Measurements from ENCODE around the gene OARD1.

Gene OARD1

GRCh38 chr6:41063884-41064285 lies 8.3 kb downstream of the OARD1 start:
- TF ChIP-seq, protein P1, sequence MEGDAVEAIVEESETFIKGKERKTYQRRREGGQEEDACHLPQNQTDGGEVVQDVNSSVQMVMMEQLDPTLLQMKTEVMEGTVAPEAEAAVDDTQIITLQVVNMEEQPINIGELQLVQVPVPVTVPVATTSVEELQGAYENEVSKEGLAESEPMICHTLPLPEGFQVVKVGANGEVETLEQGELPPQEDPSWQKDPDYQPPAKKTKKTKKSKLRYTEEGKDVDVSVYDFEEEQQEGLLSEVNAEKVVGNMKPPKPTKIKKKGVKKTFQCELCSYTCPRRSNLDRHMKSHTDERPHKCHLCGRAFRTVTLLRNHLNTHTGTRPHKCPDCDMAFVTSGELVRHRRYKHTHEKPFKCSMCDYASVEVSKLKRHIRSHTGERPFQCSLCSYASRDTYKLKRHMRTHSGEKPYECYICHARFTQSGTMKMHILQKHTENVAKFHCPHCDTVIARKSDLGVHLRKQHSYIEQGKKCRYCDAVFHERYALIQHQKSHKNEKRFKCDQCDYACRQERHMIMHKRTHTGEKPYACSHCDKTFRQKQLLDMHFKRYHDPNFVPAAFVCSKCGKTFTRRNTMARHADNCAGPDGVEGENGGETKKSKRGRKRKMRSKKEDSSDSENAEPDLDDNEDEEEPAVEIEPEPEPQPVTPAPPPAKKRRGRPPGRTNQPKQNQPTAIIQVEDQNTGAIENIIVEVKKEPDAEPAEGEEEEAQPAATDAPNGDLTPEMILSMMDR (IDR thresholded peaks at IDR 0.05; ENCODE audit: low read depth, low read length) = no peak
- no peak for DNase-seq (ENCODE audit: extremely low read depth, low read depth)

GRCh38 chr6:41062056-41062455 lies 10.1 kb downstream of the OARD1 start:
- TF ChIP-seq, protein P1 (IDR thresholded peaks at IDR 0.05; ENCODE audit: low read depth, low read length) = no peak
- DNase-seq (ENCODE audit: extremely low read depth, low read depth) = no peak

DNA sequence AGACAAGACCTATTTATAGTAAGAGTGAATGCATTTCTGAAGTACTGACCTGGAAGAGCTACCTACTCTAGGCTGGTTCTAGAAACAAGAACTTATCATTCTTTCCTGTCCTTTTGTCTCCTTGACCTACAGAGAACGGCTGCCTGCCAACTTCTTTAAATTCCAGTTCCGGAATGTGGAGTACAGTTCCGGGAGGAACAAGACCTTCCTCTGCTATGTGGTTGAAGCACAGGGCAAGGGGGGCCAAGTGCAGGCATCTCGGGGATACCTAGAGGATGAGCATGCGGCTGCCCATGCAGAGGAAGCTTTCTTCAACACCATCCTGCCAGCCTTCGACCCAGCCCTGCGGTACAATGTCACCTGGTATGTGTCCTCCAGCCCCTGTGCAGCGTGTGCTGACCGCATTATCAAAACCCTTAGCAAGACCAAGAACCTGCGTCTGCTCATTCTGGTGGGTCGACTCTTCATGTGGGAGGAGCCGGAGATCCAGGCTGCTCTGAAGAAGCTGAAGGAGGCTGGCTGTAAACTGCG lies 10.9 kb downstream of the OARD1 start:
- TF ChIP-seq, protein P1 (IDR thresholded peaks at IDR 0.05; ENCODE audit: low read depth, low read length) = no peak
- no peak for DNase-seq (ENCODE audit: extremely low read depth, low read depth)

DNA sequence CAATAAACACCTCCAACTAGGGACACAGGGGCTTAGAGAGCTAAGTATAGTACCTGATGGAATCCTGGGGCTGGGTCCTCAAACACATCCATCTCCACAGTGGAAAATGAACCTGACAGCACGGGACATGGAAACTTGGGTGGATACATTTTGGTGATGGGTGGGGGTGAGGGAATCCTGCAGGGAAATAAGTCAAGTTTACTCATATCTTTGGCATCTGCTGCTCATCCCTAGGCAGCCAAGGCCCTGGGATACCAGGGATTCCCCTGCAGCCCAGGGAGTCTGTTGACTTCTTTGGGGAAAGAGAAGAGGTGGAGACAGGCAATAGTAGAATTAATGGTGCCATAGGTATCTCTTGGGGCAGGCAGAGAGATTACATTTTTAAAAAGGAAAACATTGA lies 12.6 kb downstream of the OARD1 start:
- TF ChIP-seq, protein P1 (IDR thresholded peaks at IDR 0.05; ENCODE audit: low read depth, low read length) = no peak
- DNase-seq (ENCODE audit: extremely low read depth, low read depth) = no peak

GRCh38 chr6:41058783-41059181 lies 13.4 kb downstream of the OARD1 start:
- TF ChIP-seq, protein P1 (IDR thresholded peaks at IDR 0.05; ENCODE audit: low read depth, low read length) = no peak
- DNase-seq (ENCODE audit: extremely low read depth, low read depth) = no peak

GRCh38 chr6:41056768-41057490 lies 15.2 kb downstream of the OARD1 start:
- no peak for DNase-seq (ENCODE audit: extremely low read depth, low read depth)

GRCh38 chr6:41055149-41055548 lies 17.0 kb downstream of the OARD1 start:
- DNase-seq (ENCODE audit: extremely low read depth, low read depth) = no peak
- TF ChIP-seq, protein P1 (IDR thresholded peaks at IDR 0.05; ENCODE audit: low read depth, low read length) = no peak

More at GRCh38 chr6:41056768-41057490, 15.2 kb downstream of the OARD1 start:
- TF ChIP-seq, protein P1 (IDR thresholded peaks at IDR 0.05; ENCODE audit: low read depth, low read length) = no peak
